ENCODE data around the gene DARS1.

Gene DARS1

DNA sequence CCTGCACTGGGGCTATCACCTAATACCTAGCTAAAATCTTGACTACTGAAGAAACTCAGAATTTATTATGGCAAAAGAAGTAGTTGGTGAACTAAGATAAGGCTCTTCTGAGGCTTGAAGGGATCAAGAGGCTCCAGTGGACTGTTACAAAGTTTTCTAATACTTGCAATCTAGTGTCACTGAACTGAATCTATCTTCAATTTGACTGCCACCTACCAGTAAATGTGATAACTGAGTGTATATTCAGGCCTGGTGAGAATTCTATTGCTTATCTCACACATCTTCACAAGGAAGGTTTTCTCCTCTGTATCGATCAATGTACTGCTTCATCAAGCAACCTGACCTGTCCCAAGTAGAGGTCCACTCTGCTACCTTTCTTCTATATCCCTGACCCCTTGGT, 40.8 kb downstream of the DARS1 start:
- no peak overlapping the region for H2BK15ac ChIP-seq (replicated peaks; ENCODE audit: low read depth)

DNA sequence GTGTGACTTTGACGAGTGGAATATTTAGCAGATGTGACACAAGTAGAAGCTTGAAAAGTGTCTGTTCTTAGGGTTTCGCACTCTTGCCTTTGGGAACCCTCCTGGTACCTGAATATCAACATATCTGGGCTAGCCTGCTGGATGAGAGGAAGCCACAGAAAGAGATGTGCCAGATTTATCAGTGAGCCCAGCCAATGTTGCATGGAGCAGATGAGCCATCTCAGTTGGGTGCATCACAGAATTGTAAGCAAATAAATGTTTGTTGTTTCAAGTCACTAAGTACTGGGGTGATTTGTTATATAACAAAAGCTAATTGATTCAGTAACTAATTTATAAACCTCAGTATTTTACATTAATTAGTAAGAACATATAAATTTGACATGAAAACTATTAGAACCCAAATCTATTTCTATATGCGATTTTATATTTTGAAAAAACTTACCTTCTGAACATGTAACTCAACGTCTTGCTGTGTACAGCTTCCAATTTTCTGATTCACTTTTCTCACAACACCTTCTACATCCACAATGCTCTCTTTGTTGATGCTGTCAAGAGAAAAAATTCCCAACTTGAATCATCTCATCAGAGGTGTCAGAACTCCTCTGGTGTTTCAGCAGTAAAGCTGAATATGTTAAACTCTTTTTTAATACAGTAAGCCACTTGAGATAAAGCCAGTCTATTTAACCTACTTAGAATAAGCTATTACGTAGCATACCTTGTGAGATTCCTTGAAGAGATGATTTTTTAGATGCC, 42.3 kb downstream of the DARS1 start:
- Histone ChIP-seq H3K79me1 (ENCODE audit: low read length) (peaks cover 6% of the 10 kb centered on the region), H3K56ac (ENCODE audit: low read length) (no peak overlapping the region)

More for the DNA sequence above, 40.8 kb downstream of the DARS1 start:
- Histone ChIP-seq H2AK5ac (ENCODE audit: low read length) (no peak overlapping the region), H3K9ac (ENCODE audit: low read length) (no peak overlapping the region), H3K4me1 (ENCODE audit: control insufficient read depth, low read depth, low read length) (peaks cover 2% of the 10 kb centered on the region), H3K27ac (ENCODE audit: low read depth, low read length) (no peak overlapping the region), H3K18ac (ENCODE audit: low read length) (no peak overlapping the region), H2BK5ac (ENCODE audit: low read length) (no peak overlapping the region), H3K4me3 (ENCODE audit: low read length) (no peak overlapping the region), H3K79me2 (ENCODE audit: control insufficient read depth, insufficient read depth, low read length) (peaks cover 2% of the 10 kb centered on the region), H3K27me3 (ENCODE audit: insufficient read depth, low read length, poor library complexity) (no peaks in the 10 kb centered on the region), H3K79me1 (ENCODE audit: low read length) (peaks cover 8% of the 10 kb centered on the region), H2BK120ac (ENCODE audit: low read depth, low read length) (no peak overlapping the region), H3K4ac (ENCODE audit: low read depth, low read length) (no peak overlapping the region), H4K5ac (ENCODE audit: low read length) (no peak overlapping the region), H4K8ac (ENCODE audit: low read depth, low read length) (no peak overlapping the region), H3K23ac (ENCODE audit: low read length) (no peak overlapping the region), H3K56ac (ENCODE audit: low read length) (peak overlapping the region; percentile 42), H3K4me2 (ENCODE audit: low read length) (no peak overlapping the region), H3K36me3 (ENCODE audit: control insufficient read depth, insufficient read depth, low read length) (no peaks in the 10 kb centered on the region)
- DNase-seq = peak; percentile 54
- WGBS (ENCODE audit: extremely low coverage, insufficient coverage, low lambda C conversion rate) = no CpG with 5 or more reads among the region's 1 CpG

DNA sequence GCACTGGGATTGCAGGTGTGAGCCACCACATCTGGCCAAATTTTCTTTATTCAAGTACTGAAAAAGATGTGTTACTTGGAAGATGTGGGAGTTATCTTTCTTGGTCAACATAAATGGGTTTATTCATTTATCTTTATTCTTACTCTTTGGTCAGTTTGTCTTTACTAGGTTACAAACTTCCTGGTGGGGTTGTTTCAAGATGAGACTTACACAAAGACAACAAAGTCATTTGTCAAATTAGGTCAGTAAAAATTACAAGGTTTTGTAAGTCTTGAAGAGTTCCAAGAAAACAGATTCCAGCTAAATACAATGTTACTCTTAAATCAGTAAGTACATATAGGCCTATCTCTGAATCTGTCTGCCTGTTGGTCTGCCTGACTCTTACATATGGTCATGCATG, 48.9 kb downstream of the DARS1 start:
- Histone ChIP-seq H2BK15ac (replicated peaks; ENCODE audit: low read depth) (no peak overlapping the region), H3K4me3 (ENCODE audit: low read length) (no peak overlapping the region), H3K27me3 (ENCODE audit: insufficient read depth, low read length, poor library complexity) (no peaks in the 10 kb centered on the region), H3K79me1 (ENCODE audit: low read length) (no peaks in the 10 kb centered on the region), H3K79me2 (ENCODE audit: control insufficient read depth, insufficient read depth, low read length) (no peaks in the 10 kb centered on the region), H4K5ac (ENCODE audit: low read length) (no peak overlapping the region), H2AK5ac (ENCODE audit: low read length) (no peak overlapping the region), H3K9ac (ENCODE audit: low read length) (no peak overlapping the region), H3K4ac (ENCODE audit: low read depth, low read length) (no peak overlapping the region), H3K18ac (ENCODE audit: low read length) (no peak overlapping the region), H3K27ac (ENCODE audit: low read depth, low read length) (no peak overlapping the region), H4K8ac (ENCODE audit: low read depth, low read length) (no peak overlapping the region), H2BK120ac (ENCODE audit: low read depth, low read length) (no peak overlapping the region), H3K36me3 (ENCODE audit: control insufficient read depth, insufficient read depth, low read length) (no peaks in the 10 kb centered on the region), H2BK5ac (ENCODE audit: low read length) (no peak overlapping the region), H3K23ac (ENCODE audit: low read length) (no peak overlapping the region), H3K56ac (ENCODE audit: low read length) (no peak overlapping the region), H3K4me1 (ENCODE audit: control insufficient read depth, low read depth, low read length) (no peaks in the 10 kb centered on the region), H3K4me2 (ENCODE audit: low read length) (no peak overlapping the region)
- no peak for DNase-seq

More for the DNA sequence above, 42.3 kb downstream of the DARS1 start:
- Histone ChIP-seq H3K4ac (ENCODE audit: low read depth, low read length) (no peak overlapping the region), H2BK5ac (ENCODE audit: low read length) (no peak overlapping the region), H4K5ac (ENCODE audit: low read length) (no peak overlapping the region), H3K27me3 (ENCODE audit: insufficient read depth, low read length, poor library complexity) (no peaks in the 10 kb centered on the region), H3K79me2 (ENCODE audit: control insufficient read depth, insufficient read depth, low read length) (peaks cover 1% of the 10 kb centered on the region), H3K4me2 (ENCODE audit: low read length) (no peak overlapping the region), H2BK120ac (ENCODE audit: low read depth, low read length) (no peak overlapping the region), H2BK15ac (replicated peaks; ENCODE audit: low read depth) (no peak overlapping the region), H4K8ac (ENCODE audit: low read depth, low read length) (no peak overlapping the region), H3K23ac (ENCODE audit: low read length) (no peak overlapping the region), H2AK5ac (ENCODE audit: low read length) (no peak overlapping the region), H3K27ac (ENCODE audit: low read depth, low read length) (no peak overlapping the region), H3K9ac (ENCODE audit: low read length) (no peak overlapping the region), H3K4me1 (ENCODE audit: control insufficient read depth, low read depth, low read length) (peaks cover 2% of the 10 kb centered on the region), H3K18ac (ENCODE audit: low read length) (no peak overlapping the region), H3K4me3 (ENCODE audit: low read length) (no peak overlapping the region), H3K36me3 (ENCODE audit: control insufficient read depth, insufficient read depth, low read length) (no peaks in the 10 kb centered on the region)
- no CpG with 5 or more reads among the region's 5 CpGs for WGBS (ENCODE audit: extremely low coverage, insufficient coverage, low lambda C conversion rate)
- peak; percentile 12 for DNase-seq

DNA sequence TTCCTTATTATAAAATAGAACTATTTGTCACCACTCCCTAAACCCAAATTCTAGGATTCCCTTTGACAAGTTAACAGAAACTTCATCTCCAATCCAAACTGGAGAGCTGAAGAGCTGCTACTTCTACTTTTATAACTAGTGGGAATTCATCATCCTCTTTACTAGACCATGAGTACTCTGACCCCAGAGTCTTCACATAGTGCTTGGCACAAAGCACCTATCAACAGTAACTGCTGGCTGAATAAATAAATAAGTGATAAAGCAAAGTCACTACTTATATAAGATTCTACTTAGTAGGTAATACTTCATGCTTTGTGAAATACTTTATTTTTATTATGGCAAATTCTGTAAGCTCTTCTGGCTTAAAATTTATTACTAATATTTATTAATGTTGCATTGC, 49.5 kb downstream of the DARS1 start:
- H3K4me3 ChIP-seq (ENCODE audit: low read length) = no peak overlapping the region
- H3K18ac ChIP-seq (ENCODE audit: low read length) = no peak overlapping the region
- no peak overlapping the region for H2BK5ac ChIP-seq (ENCODE audit: low read length)
- no peak overlapping the region for H3K23ac ChIP-seq (ENCODE audit: low read length)
- H3K4ac ChIP-seq (ENCODE audit: low read depth, low read length) = no peak overlapping the region
- no peak for DNase-seq
- H2AK5ac ChIP-seq (ENCODE audit: low read length) = no peak overlapping the region
- no peak overlapping the region for H4K5ac ChIP-seq (ENCODE audit: low read length)
- H3K27ac ChIP-seq (ENCODE audit: low read depth, low read length) = no peak overlapping the region
- no peak overlapping the region for H4K8ac ChIP-seq (ENCODE audit: low read depth, low read length)
- no peaks in the 10 kb centered on the region for H3K27me3 ChIP-seq (ENCODE audit: insufficient read depth, low read length, poor library complexity)
- H3K79me2 ChIP-seq (ENCODE audit: control insufficient read depth, insufficient read depth, low read length) = no peaks in the 10 kb centered on the region
- H3K4me2 ChIP-seq (ENCODE audit: low read length) = no peak overlapping the region
- no peaks in the 10 kb centered on the region for H3K4me1 ChIP-seq (ENCODE audit: control insufficient read depth, low read depth, low read length)
- H3K9ac ChIP-seq (ENCODE audit: low read length) = no peak overlapping the region
- no peaks in the 10 kb centered on the region for H3K36me3 ChIP-seq (ENCODE audit: control insufficient read depth, insufficient read depth, low read length)
- H2BK15ac ChIP-seq (replicated peaks; ENCODE audit: low read depth) = no peak overlapping the region
- no peak overlapping the region for H3K56ac ChIP-seq (ENCODE audit: low read length)
- H3K79me1 ChIP-seq (ENCODE audit: low read length) = no peaks in the 10 kb centered on the region
- no peak overlapping the region for H2BK120ac ChIP-seq (ENCODE audit: low read depth, low read length)

DNA sequence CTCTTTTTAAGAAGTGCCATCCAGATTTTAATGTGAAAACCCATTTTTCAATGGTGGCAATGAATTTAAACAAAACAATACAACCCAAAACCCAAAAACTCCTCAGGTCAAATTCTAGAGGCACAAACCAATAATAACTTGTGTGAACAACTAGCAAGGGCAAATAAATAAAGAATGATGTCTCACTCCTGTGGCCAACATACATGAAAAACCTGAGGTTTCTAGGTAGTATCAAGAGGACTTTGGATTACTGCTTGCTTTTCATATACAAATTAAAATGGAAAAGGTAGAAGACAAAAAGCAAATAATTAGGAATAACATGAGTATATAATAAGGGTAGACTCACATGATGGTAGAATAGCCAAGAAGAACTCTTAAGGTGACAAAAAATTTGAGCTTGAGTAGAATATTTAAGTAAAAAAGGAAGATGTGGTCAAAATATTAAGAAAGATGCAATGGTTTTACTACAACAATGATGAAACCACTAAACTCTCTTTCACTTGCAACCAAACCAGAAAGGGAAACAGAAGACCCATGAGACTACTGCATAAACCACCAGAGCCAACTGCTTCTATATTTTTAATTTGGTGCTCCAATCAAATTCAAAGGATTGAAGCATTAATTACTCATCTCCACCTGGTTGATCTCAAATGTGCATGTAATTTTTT, 53.5 kb downstream of the DARS1 start:
- Histone ChIP-seq H3K56ac (ENCODE audit: low read length) (no peak overlapping the region), H2BK15ac (replicated peaks; ENCODE audit: low read depth) (no peak overlapping the region), H3K27ac (ENCODE audit: low read depth, low read length) (no peak overlapping the region), H3K4me2 (ENCODE audit: low read length) (no peak overlapping the region), H4K8ac (ENCODE audit: low read depth, low read length) (no peak overlapping the region), H3K23ac (ENCODE audit: low read length) (no peak overlapping the region), H4K5ac (ENCODE audit: low read length) (no peak overlapping the region), H3K79me1 (ENCODE audit: low read length) (no peaks in the 10 kb centered on the region), H3K36me3 (ENCODE audit: control insufficient read depth, insufficient read depth, low read length) (no peaks in the 10 kb centered on the region), H3K4ac (ENCODE audit: low read depth, low read length) (no peak overlapping the region), H3K4me1 (ENCODE audit: control insufficient read depth, low read depth, low read length) (no peaks in the 10 kb centered on the region), H3K4me3 (ENCODE audit: low read length) (no peak overlapping the region), H3K18ac (ENCODE audit: low read length) (no peak overlapping the region), H2BK5ac (ENCODE audit: low read length) (no peak overlapping the region), H2BK120ac (ENCODE audit: low read depth, low read length) (no peak overlapping the region), H2AK5ac (ENCODE audit: low read length) (no peak overlapping the region), H3K9ac (ENCODE audit: low read length) (no peak overlapping the region), H3K27me3 (ENCODE audit: insufficient read depth, low read length, poor library complexity) (no peaks in the 10 kb centered on the region), H3K79me2 (ENCODE audit: control insufficient read depth, insufficient read depth, low read length) (no peaks in the 10 kb centered on the region)
- DNase-seq = no peak

DNA sequence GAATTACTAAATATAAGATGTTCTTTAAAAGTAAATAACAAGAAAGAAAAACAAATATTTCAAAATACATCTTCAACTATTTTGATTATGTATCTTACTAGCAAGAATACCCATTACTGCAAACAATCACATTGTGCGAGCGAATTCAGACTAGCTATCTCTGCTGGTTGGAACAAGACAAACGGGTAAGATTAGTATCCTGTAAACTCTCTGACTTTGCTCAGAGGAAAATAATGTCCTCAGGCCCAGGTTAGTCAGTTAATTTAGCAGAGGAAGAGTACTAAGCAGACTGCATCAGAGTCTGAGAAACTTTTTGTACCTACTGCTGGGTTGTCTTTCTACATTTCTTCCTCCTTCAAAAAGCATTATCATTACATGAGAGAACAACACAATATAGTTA, 58.8 kb downstream of the DARS1 start:
- no peak overlapping the region for H3K27ac ChIP-seq (ENCODE audit: low read depth, low read length)
- no peak overlapping the region for H2BK5ac ChIP-seq (ENCODE audit: low read length)
- H3K79me2 ChIP-seq (ENCODE audit: control insufficient read depth, insufficient read depth, low read length) = no peaks in the 10 kb centered on the region
- no peak overlapping the region for H3K56ac ChIP-seq (ENCODE audit: low read length)
- H4K8ac ChIP-seq (ENCODE audit: low read depth, low read length) = no peak overlapping the region
- no peak overlapping the region for H3K23ac ChIP-seq (ENCODE audit: low read length)
- no peaks in the 10 kb centered on the region for H3K36me3 ChIP-seq (ENCODE audit: control insufficient read depth, insufficient read depth, low read length)
- no peak overlapping the region for H3K4me3 ChIP-seq (ENCODE audit: low read length)
- H4K5ac ChIP-seq (ENCODE audit: low read length) = no peak overlapping the region
- H3K4ac ChIP-seq (ENCODE audit: low read depth, low read length) = no peak overlapping the region
- no CpG with 5 or more reads among the region's 3 CpGs for WGBS (ENCODE audit: extremely low coverage, insufficient coverage, low lambda C conversion rate)
- H3K27me3 ChIP-seq (ENCODE audit: insufficient read depth, low read length, poor library complexity) = no peaks in the 10 kb centered on the region
- H2AK5ac ChIP-seq (ENCODE audit: low read length) = no peak overlapping the region
- no peaks in the 10 kb centered on the region for H3K4me1 ChIP-seq (ENCODE audit: control insufficient read depth, low read depth, low read length)
- H3K18ac ChIP-seq (ENCODE audit: low read length) = no peak overlapping the region
- no peak overlapping the region for H3K9ac ChIP-seq (ENCODE audit: low read length)
- no peaks in the 10 kb centered on the region for H3K79me1 ChIP-seq (ENCODE audit: low read length)
- H2BK15ac ChIP-seq (replicated peaks; ENCODE audit: low read depth) = no peak overlapping the region
- DNase-seq = no peak
- H2BK120ac ChIP-seq (ENCODE audit: low read depth, low read length) = no peak overlapping the region
- H3K4me2 ChIP-seq (ENCODE audit: low read length) = no peak overlapping the region
